ENCODE data around the gene CHRNA7.

CHRNA7 gene

DNA sequence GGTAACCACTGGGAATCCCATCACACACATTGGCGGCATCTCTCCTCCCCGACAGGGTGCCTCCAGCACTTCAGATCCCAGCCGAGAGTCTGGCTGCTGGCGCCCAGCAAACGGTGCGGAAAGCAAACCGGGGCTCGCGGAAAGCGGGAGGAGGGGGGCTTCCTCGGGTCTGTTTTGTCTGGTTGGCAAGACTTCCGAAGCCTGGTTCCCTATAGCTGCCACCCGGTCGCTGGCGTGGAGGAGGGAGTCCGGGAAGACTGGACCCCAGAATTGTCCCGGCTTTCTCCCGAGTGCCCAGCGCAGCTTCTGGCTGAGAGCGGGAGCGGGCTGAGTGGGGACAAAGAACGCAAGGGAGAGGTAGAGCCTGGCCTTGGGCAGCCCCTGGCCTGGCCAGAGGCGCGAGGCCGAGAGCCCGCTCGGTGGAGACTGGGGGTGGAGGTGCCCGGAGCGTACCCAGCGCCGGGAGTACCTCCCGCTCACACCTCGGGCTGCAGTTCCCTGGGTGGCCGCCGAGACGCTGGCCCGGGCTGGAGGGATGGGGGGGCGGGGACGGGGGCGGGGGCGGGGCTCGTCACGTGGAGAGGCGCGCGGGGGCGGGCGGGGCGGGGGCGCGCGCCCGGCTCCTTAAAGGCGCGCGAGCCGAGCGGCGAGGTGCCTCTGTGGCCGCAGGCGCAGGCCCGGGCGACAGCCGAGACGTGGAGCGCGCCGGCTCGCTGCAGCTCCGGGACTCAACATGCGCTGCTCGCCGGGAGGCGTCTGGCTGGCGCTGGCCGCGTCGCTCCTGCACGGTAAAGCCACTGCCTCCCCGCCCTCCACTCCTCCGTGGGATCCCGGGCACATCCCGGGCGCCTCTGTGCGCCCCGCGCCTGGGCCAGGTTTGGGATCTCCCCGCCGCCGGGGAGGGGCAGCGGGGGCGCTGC is at the start of gene CHRNA7:
Gene CHRNA7, plus strand, starts transcription at position 654 of the 920 bp plus-strand sequence. Its CDS starts 80 bp downstream, at position 734.
- no peak for DNase-seq

DNA sequence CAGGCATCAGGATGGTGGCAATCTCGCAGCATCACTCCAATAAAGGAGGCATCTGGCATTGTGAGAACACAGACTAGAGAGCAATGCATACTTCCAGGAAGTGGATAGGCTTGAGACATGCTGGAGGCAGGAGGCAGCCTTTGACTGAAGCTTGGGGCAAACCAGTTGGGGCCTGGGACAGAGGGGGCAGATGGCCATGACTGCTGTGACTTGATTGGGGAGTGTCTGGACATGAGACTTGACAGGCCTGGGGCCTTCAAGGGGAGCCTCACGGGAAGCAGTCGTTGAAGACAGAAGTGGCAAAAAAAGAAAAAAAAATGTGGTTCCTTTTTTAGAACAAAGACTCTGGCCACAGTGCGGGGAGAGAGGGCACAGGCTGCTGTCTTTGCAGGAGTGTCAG is 44.7 kb upstream of the CHRNA7 start:
- no peak for DNase-seq

DNA sequence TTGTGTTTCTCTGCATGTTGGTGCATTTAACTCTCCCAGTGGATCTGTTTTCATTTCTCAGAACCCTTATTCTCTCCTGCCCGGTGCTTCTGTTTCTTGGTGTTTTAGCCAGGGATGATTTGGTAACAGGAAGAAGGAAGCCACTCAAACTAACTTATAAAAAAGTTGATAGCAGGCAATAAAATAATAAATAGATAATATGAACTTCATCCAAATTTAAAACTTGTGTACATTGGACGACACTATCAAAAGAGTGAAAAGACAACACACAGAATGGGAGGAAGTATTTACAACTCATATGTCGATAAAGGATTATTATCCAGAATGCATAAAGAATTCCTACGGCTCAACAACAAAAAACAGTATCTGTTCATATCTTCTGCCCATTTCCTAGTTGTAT is 37.3 kb upstream of the CHRNA7 start:
- DNase-seq: no peak

DNA sequence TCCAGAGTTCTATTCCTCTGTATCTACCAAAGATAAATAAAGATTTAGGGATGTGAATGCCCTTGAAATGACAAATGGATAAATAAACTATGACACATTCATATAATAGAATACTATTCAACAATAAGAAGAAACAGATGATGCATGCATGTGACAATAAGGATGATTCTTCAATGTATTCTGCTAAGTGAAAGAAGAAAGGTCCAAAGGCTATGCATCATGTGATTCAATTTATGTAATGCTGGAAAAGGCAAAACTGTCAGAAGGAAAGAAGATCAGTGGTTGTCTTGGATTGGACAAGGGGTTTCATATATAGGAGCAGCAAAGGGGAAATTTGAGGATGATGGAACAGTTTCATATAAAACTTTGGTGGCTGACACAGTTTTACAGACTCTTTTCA is 32.6 kb upstream of the CHRNA7 start:
- no peak for DNase-seq

DNA sequence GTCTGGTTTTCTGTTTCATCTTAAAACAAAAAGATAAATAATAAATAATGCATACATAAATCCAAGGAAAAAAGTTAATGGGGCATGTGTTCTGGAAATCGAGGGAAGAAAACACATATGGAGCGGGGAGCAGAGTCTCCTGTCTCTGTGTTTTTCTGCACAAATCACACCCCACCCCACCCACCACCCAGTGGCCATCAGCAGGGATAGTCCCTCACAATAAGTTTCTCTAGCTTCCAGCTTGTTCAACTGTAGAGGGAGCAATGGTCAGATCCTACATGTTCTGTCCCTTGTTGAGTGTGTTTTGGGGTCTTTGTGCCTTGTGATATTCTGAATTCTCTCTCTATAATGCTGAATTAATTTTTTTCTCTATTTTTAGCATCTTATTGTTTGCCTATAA is 26.8 kb upstream of the CHRNA7 start:
- DNase-seq: no peak

DNA sequence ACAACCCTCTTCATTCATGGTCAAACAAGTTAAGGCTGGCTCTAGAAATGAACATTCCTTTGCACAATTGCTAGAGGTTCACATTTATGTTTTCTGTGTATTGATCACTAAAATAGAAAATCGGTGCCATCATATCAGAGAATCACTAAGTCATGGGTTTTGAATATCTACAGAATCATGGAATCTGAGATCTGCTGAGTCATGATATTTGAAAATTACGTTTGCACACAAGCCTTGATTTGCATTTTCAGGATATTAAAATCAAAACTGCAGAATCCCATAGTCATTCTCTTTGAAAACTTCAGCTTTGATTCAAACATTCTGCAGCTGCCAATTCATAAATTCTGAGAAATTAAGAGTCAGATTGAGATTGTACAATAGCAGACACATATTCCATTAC is 26.1 kb upstream of the CHRNA7 start:
- DNase-seq: no peak

DNA sequence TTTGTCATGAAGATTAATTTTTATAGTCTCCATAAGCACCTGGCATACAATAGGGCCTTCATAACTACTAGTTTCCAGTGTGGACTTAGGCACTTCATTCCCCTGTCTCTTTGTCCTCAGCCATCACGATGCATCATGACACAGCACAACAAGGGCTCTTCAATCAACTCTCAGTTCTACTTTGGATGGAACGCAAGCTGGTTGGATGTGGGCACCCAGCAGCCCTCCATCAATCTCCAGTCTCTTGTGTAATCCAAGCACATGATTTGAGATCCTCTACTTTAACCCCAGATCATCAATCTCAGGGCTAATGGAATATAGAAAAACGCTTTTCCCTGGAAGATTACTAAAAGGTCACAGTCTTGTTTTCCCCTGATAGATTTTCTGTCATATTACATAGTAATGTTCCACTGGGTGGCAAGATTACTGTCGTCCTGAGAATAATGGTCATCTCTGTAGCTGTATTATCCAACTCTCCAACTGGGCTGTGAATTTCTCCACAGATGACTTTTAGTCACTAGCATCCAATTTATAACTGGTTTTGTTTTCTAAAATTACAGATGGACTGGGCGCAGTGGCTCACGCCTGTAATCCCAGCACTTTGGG is 22.9 kb upstream of the CHRNA7 start:
- DNase-seq: no peak

DNA sequence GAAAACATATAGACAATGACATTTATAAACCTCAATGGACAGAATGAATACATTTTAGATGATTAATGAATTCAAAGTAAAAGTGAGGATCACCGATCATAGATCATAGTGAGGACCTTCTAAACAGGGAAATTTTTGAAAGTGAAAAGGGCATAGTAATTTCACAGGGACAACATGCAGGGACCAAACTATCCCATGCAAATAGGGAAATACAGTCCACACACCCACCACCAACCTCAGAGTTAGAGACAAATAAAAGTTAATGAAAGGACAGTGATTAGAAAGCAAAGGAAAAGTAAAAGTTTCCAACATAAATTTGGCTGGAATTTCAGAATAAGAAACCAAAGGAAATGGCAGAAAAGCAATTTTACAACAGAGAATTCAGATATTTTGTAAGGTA is 15.4 kb upstream of the CHRNA7 start:
- DNase-seq: no peak

DNA sequence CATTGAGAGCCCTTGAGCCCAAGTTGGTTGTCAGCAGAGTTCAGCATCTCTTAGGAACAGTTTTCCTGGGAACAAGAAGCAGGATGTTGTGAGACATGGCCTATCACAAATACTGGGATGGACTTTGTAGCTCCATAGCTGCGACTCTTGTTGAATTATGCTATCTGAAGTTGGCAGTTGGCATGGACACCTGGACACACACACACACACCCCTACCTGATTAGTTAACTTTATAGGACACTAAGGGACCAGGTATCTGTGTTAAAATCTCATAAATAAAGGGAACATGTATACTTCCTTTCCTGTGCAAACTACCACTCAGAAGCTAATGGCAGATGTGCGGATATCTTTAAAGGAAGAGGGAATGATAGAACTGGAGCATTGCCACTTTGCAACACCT is 10.2 kb upstream of the CHRNA7 start:
- no peak for DNase-seq

DNA sequence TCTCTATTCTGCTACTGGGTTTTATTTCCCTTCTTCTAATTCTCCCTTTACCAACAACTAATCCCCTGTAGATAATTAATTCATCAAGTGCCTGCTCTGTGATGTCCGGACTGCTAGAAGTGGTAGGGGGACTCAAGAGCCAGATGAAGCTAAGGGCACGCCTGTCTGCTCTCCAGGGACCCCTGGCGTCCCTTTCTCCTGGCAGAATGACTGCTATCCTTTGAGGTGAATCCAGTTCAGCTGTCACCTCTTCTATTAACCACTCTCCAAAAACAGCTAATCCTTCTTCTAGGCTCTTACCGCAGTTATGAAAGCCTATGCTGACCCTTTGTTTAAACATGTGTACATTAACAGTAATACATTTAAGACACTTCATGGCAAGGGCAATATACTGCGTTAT is 1.4 kb upstream of the CHRNA7 start:
- DNase-seq: no peak

DNA sequence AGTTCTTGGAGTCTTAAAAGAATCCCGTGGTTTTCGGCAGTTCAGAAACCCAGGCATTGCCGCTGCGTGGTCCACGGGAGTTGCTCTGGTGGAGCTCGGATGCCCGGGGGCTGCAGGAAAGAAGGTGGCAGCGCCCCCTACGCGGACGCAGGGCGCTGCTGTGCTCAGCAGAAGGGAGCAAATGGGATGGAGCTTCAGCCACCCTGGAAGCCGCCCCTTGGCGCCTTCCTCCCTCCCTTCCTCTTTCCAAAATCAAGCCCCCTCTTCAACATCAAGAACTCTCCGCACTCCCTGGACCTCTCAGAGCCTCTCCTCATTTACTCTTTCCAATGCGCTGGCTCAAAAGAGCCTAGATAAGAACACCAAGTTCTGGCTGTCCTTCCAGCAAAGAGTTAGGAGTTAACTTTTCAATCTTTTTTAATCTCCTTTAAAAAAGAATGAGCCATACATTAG is 880 bp upstream of the CHRNA7 start:
- no peak for DNase-seq

DNA sequence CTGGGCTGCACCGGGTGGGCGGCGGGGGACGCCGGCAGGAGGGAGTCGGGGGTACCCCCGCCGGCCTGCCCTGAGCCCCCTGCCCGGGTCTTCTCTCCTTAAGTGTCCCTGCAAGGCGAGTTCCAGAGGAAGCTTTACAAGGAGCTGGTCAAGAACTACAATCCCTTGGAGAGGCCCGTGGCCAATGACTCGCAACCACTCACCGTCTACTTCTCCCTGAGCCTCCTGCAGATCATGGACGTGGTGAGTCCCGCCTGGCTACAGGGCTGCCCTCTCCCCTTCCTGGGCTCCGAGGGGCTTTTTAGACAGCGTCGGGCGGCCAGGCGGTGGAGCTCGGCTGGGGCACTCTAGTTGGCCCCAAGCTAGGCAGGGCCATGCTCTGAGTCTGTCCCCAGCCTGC is 480 bp downstream of the CHRNA7 start:
- DNase-seq: no peak

DNA sequence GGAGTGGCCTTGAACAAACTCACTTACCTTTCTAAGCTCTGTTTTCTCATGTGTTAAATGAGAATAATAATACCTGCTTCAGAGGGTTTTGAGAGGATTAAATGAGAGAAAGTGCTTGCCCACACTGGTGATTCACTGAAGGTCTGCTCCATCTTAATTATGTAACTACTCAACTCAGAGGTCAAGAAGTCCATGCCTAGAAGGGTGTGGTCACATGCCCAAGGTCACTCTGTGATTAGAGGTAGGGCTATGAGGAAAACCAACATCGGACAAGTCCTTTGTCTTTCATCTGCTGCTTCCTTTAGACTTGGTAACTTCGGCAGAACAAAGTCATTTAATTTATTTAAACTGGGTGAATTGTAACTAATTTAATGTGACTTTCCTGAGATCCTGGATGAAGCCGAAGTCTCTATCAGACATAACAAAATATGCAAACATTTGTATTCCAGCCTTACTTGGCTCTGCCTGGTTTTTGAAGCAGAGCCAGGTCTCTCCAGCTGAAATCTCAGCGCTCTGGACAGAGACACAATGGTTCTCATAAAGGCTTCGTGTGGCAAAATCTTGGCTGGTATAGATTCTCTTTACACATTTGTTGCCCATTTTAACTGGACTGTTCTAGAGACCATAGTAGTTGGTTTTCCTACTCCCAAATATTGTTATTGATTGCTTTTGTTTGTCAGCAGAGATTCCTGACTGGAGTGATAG is 3.0 kb downstream of the CHRNA7 start:
- no peak for DNase-seq

DNA sequence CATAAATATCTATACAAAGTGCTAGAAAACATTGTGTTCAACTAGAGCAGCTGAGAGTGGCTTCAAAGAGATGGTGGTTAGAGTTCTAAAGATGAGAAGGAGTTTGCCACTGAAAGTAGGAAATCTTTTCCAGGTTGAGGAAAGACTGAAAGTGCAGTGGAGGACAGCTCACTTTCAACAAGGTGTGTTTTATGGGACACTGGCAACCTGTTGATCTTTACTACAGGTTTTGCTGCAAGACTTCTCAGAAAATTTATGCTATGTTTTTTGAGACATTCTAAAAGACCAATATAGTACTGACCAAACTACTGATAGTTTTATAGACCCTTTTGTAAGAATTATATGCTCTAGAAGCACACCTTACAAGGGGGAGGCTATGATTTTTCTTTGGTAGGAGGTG is 3.8 kb downstream of the CHRNA7 start:
- no peak for DNase-seq

DNA sequence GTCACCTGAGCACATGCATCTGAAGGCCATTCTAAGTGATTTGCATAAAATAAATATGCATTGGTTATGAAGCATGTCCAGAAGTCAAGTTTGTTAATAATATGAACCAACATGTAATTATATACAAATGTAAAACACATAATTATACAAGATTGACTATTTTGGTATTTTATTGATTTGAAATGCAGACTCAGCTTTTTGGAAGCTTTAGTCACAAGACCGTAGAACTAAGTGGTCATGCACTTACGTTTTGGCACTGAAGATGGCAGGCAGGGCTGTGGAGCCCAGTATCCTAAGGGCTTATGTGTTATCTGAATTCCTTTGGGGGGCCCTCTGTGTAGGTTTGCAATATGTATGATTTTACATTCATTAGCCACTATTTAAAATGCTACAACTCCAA is 5.0 kb downstream of the CHRNA7 start:
- DNase-seq: no peak

DNA sequence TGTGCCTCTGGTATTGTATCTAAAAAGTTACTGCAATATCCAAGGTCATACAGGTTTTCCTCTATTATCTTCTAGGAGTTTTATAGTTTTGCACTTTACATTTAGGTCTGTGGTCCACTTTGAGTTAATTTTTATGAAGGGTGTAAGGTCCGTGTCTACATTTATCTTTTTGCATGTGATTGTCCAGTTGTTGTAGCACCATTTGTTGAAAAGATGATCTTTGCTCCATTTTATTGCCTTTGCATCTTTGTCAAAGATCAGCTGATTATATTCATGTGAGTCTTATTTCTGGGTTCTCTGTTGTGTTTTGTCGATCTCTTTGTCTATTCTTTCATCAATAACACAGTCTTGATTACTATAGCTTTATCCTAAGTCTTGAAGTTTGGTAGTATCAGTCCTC is 6.7 kb downstream of the CHRNA7 start:
- DNase-seq: no peak

DNA sequence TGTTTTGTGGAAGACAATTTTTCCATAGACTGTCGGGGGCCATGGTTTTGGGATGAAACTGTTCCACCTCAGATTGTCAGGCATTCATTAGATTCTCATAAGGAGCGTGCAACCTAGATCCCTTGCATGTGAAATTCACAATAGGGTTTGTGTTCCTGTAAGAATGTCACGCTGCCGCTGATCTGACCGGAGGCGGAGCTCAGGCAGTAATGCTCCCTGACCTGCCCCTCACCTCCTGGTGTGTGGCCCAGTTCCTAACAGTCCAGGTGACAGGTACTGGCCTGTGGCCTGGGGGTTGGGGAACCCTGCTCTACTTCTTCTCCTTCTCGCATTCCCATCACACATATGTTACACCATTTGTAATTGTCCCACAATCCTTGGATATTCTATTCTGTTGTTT is 11.0 kb downstream of the CHRNA7 start:
- DNase-seq: no peak

DNA sequence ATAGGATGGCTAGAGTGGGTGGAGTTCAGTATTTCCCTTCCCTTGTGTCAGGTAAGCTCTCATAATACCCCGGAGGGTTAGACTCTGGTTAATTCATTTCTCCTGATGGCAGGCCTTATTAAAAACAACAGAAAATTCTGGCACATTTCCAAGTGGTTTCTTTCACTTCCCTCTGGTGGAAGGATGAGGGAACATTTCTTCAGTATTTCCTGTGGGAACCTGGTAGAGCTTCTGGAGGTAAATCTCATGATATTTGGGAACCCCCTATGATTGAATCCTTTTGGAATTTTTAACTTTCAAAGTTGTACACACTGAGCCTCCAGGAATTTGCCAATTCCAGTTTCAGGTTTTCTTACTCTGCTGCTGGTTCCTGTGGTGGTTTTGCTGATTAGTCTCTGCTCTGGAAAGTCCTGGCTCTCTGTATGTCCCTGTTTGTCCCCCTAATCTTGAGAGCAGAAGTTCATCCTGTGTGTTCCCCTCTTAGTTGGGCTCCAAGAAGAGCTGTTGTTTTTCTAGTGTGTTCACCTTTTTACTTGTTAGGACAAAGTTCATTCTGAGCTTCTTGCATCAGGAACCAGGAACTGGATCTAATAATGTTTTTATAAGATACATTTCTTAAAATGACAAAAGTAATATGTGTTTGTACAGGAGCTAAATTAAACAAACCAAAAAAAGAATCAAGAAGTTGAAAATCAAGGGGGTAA is 12.1 kb downstream of the CHRNA7 start:
- DNase-seq: no peak

DNA sequence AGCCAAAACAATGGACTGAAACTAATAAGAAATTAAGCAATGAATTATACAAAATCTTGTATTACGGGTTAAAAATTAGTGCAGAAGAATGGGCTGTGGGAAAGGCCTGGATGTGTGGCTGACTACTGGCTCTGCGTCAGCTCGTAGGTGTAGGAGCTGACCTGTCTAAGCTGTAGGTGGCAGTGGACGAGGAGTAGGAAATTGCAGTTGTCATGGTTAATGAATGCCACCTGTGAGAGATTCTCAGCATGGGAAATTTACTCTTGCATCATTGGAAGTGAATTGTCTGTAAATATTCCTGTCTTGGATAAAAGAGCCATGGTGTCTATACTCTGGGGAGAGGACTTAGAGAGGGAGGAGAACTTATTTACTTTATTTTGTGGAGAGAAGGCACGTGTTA is 23.4 kb downstream of the CHRNA7 start:
- no peak for DNase-seq

DNA sequence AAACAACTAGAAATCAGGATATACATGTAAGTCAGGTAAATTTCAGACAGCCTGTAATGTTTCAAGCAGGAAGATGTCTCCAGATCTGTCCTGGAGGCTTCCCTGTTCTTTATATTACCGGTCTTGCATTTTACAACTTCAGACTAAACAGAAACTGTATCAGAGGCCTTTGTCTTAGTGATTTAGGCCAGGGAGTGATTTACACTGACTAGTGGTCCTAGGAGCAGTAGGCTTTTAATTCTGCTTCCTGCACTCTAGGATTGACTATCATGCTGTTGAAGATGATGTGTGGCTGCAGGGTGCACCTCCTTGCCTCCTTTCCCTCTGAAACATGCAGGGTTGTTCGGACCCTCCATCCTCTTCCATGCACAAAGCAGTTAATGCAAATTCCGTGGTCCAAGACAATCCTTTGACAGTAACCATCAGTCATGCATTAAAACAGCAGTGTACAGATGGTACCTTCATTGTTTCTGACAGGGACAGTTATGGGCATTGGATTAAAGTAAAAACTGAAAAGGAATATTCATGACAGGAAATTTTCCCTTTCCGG is 27.6 kb downstream of the CHRNA7 start:
- DNase-seq: no peak

DNA sequence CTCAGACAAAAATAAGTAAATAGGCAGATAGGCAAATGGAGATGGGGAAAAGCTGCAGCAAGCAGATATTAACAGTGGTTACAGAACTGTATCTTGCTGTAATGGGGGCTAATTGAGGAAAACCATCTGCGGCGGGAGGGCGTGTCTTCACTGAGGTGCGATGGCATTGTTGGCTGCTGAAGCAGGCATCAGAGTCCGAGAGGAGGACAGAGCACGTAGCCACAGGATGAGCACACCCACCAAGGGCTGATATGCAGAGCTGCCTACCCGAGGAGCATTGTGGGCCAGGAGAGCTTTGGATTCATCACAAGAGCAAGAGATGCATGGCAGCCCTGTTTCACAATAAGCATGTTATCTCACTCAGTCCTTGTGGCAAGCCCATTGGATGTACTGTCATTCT is 30.4 kb downstream of the CHRNA7 start:
- no peak for DNase-seq

DNA sequence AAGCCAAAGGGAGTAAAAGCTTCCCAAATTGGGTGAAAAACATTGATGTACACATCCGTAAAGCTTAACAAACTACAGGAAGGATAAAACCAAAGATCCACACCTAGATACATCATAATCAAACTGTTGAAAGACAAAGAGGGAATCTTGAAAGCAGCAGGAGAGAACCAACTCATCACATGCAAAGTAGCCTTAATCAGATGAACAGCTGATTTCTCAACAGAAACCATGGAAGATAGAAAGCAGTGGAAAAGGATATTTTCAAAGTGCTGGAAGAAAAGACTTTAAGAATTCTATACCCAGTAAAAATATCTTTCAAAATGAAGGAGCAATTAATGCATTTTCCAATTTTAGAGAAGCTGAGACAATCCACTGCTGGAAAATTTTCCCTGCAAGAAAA is 36.8 kb downstream of the CHRNA7 start:
- DNase-seq: no peak

DNA sequence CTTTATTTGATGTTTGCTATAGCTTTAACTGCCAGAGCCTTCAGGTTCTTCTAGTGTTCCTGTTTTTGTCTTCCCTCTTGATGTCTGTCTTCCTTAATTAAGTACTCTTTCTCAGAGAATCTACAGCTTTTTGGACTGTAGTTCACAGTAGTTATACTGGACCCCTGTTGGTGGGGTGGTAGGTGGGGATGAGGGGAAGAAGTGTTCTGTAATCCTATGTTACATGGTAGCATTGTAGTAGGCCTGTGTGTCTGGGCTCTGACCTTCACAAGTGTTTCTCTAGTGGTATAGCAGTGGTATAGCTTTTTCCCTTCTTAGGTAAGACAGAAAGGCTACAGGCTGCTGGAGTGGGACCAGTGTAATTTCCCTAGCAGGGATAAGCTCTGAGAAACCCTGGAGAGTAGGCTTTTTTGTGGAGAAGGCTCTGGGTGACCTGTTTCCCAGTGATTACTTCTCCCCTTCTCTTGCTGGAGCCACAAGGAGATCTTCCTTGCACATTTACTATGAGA is 59.6 kb downstream of the CHRNA7 start:
- no peak for DNase-seq

All from NCI-H2029 (cell line).